B cell (primary cell): ENCODE data around the gene UBAC2. TPM values are rescaled to one million over a fixed set of nuclear protein-coding genes. Genes with fewer than 3 reads are reported as not detected.

ENCODE experiments used
- ATAC-seq: fragments of 200-7000 bp; cut with Tn5 transposase; one replicate; pipeline ENCODE4 v1.10.0; 2021; ENCODE audit warnings: low read depth, mild to moderate bottlenecking, moderate number of reproducible peaks, moderate library complexity
- CTCF ChIA-PET: fragments of 350-600 bp; sonication (Branson Sonifier 250); formaldehyde crosslinking; loops from one replicate; lab custom pipeline; 2021; ENCODE audit warnings: antibody characterized with exemption, inconsistent platforms; lab: Charles Lee
- POLR2A ChIA-PET: fragments of 350-600 bp; sonication (Branson Sonifier 250); formaldehyde crosslinking; loops from one replicate; lab custom pipeline; 2021; ENCODE audit warnings: antibody characterized with exemption; lab: Charles Lee
- DNase-seq: peaks from one replicate; pipeline ENCODE4 v3.0.0; 2013
- H2AFZ ChIP-seq: 2 replicates; pipeline ENCODE4 v1.6.1; 2012; ENCODE audit warnings: mild to moderate bottlenecking, low read depth, low read length; ENCODE audit not compliant: insufficient read depth, poor library complexity, severe bottlenecking
- H3K27ac ChIP-seq, 2 donors: 1 replicate in 1 of 2; 2 replicates in 1 of 2; pipeline ENCODE4 v1.5.1; 2012 to 2013; ENCODE audit warnings: low read length in 2 of 2, mild to moderate bottlenecking in 2 of 2, moderate library complexity in 1 of 2
- H3K27me3 ChIP-seq, 4 experiments: fragments of 200-600 bp in 1 of 4; sonication (generic) in 1 of 4; replicated peaks in 1 of 4; 1 replicate in 2 of 4; 2 replicates in 2 of 4; pipeline versions ENCODE4 v1.6.1 to v1.7.0; 2013 to 2016; ENCODE audit warnings: low read length in 3 of 4, mild to moderate bottlenecking in 2 of 4, mixed read lengths in 1 of 4, moderate library complexity in 1 of 4; ENCODE audit not compliant: insufficient read depth in 4 of 4, control insufficient read depth in 3 of 4; ENCODE audit errors: control extremely low read depth in 1 of 4
- H3K36me3 ChIP-seq, 2 experiments: replicated peaks in 1 of 2; 1 replicate in 1 of 2; 2 replicates in 1 of 2; pipeline versions ENCODE4 v1.6.1 to v1.7.1; 2013; ENCODE audit warnings: low read length in 1 of 2; ENCODE audit not compliant: insufficient read depth in 2 of 2, control insufficient read depth in 1 of 2; ENCODE audit errors: control extremely low read depth in 1 of 2, extremely low read depth in 1 of 2
- H3K4me1 ChIP-seq, 2 donors: fragments of 200-600 bp in 1 of 2; sonication (generic) in 1 of 2; 1 replicate in 1 of 2; 2 replicates in 1 of 2; pipeline versions ENCODE4 v1.5.1 to v1.6.1; 2013 to 2017; ENCODE audit warnings: low read length in 2 of 2; ENCODE audit not compliant: control insufficient read depth in 2 of 2, insufficient read depth in 2 of 2
- H3K4me2 ChIP-seq: replicated peaks from 2 replicates; pipeline ENCODE3; 2012; ENCODE audit warnings: mild to moderate bottlenecking, low read depth, low read length; ENCODE audit not compliant: poor library complexity, severe bottlenecking
- H3K4me3 ChIP-seq, 5 experiments: fragments of 200-600 bp in 1 of 5; sonication (generic) in 1 of 5; 1 replicate in 3 of 5; 2 replicates in 2 of 5; pipeline versions ENCODE4 v1.5.1 to v1.7.0; 2011 to 2016; ENCODE audit warnings: low read length in 4 of 5, mild to moderate bottlenecking in 4 of 5, low read depth in 2 of 5, control low read depth in 1 of 5, moderate library complexity in 1 of 5; ENCODE audit not compliant: insufficient read depth in 1 of 5; ENCODE audit errors: control extremely low read depth in 1 of 5, extremely low read depth in 1 of 5
- H3K79me2 ChIP-seq: fragments of 200-600 bp; sonication (generic); one replicate; pipeline ENCODE4 v1.6.0; 2016; ENCODE audit warnings: low read length; ENCODE audit not compliant: control insufficient read depth, insufficient read depth
- H3K9ac ChIP-seq: fragments of 200-600 bp; sonication (generic); 2 replicates; pipeline ENCODE4 v1.6.1; 2017; ENCODE audit warnings: mild to moderate bottlenecking, low read length, moderate library complexity
- H3K9me3 ChIP-seq, 3 donors: one replicate each; pipeline versions ENCODE4 v1.6.1 to v1.7.1; 2013; ENCODE audit warnings: low read length in 2 of 3; ENCODE audit not compliant: control insufficient read depth in 2 of 3, insufficient read depth in 1 of 3; ENCODE audit errors: control extremely low read depth in 1 of 3
- H4K20me1 ChIP-seq: 2 replicates; pipeline ENCODE4 v1.6.0; 2012; ENCODE audit warnings: mild to moderate bottlenecking, low read length; ENCODE audit not compliant: insufficient read depth, control insufficient read depth, poor library complexity, severe bottlenecking
- H3K27ac Mint-ChIP-seq: one replicate; pipeline ENCODE4 v1.8.0; 2021; ENCODE audit warnings: mixed read lengths
- H3K27me3 Mint-ChIP-seq: one replicate; pipeline ENCODE4 v1.8.0; 2021; ENCODE audit warnings: mixed read lengths
- H3K4me1 Mint-ChIP-seq: one replicate; pipeline ENCODE4 v1.8.0; 2021; ENCODE audit warnings: mixed read lengths
- H3K4me3 Mint-ChIP-seq: one replicate; pipeline ENCODE4 v1.8.0; 2021; ENCODE audit warnings: mixed read lengths
- H3K9me3 Mint-ChIP-seq: one replicate; pipeline ENCODE4 v1.8.0; 2022; ENCODE audit warnings: mixed read lengths; ENCODE audit not compliant: insufficient read depth
- EZH2 ChIP-seq: IDR thresholded peaks from 2 replicates; pipeline ENCODE4 v1.6.1; 2012; ENCODE audit warnings: borderline replicate concordance, low read depth, mild to moderate bottlenecking, moderate library complexity, low read length; ENCODE audit not compliant: insufficient read depth, poor library complexity, severe bottlenecking
- WGBS: methylation state at CpG from one replicate; pipeline ENCODE4 v1.1.5; 2013; ENCODE audit warnings: missing lambda C conversion rate; ENCODE audit not compliant: insufficient coverage; 5-methylcytosine and 5-hydroxymethylcytosine counted together
- intact Hi-C: fragments of 100-400 bp; cut with micrococcal nuclease; formaldehyde crosslinking; loops from one replicate; pipeline ENCODE4 v1.10.0; 2022
- polyA plus RNA-seq: library from polyadenylated mRNA; depleted of rRNA; stranded (reverse); fragments of >200 nt; gene quantifications from 2 replicates; pipeline ENCODE4 v1.2.3, GENCODE V29; 2012
- total RNA-seq, 2 donors: library from RNA; stranded (reverse); fragments of 120-200 nt in 1 of 2; gene quantifications; 1 replicate in 1 of 2; 2 replicates in 1 of 2; pipeline versions ENCODE4 v1.2.3 to v1.2.4, GENCODE V29; 2013 to 2022
- TF ChIP-seq, protein P1 (sequence below): fragments of 200-600 bp; IDR thresholded peaks from one replicate; pipeline ENCODE4 v1.8.0; 2022; ENCODE audit warnings: antibody characterized with exemption, mild to moderate bottlenecking

The UBAC2 gene
- total and polyA plus RNA-seq, 2 donors (not counting 1 experiment from before 2014, with no cell fraction given): 56.3 to 60.8 TPM

DNA sequence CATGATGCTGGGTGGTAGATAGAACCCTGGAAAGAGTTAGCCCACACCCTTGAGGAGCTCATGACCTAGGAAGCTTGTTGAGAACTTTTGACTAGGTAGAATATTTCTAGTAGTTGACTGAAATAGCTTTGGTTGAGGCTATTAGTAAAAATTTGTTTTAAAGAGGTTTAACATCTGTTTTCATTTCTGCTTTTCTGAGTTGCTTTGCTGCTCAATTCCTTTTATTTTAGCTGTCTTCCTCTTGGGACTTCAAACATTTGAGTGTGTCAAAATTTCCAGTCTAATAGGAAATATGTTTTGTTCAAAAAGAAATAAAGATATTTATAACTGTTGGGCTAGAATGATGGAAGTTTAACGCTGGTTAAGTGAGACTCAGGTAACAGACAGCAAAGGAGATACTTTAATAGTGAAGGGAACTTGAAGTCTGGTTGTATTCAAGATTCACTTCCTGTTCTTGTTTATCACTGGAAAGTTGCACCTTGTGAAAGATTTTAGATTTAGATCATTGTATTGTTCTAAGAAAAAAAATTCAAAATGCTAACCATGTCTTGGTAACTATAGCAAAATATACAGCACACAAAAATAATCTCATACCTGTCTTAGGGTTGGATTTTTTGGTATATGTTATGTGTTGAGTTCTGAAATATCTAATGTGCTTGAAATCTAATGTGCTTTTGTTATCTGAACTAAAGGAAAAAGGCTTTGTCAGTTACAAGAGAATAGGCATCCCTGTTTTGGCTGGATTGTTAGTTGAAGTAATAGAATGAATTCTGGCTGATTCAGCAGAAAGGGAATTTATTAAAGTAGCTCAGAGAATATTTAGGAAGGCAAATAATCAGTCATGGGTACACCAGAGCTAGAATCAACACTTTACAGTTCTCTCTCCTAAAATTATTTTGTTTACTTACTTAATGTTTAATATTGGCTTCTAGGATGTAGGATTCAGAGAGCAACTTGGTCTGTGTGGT is 81.9 kb downstream of the UBAC2 start:
- Histone ChIP-seq H4K20me1 (no peaks in the 10 kb centered on the region), H3K79me2 (peaks cover 76% of the 10 kb centered on the region), H3K36me3 (peaks cover 0 to 9% of the 10 kb centered on the region in 2 experiments), H3K4me3 (peak overlapping the region in 3 of 5 experiments; percentile 15 to 32 (median 31)), H2AFZ (no peak overlapping the region), H3K9me3 (no peaks in the 10 kb centered on the region), H3K9ac (peak overlapping the region; percentile 41), H3K27me3 (no peaks in the 10 kb centered on the region), H3K27ac (peak overlapping the region; percentile 85 to 89), H3K4me1 (peaks cover 91 to 92% of the 10 kb centered on the region in 2 donors), H3K4me2 (peak overlapping the region; percentile 71)
- Mint-ChIP-seq H3K4me1 (peaks cover 89% of the 10 kb centered on the region), H3K4me3 (peak overlapping the region; percentile 73), H3K27ac (peak overlapping the region; percentile 95), H3K27me3 (no peaks in the 10 kb centered on the region), H3K9me3 (no peaks in the 10 kb centered on the region)
- TF ChIP-seq EZH2: no peak
- TF ChIP-seq, protein P1, sequence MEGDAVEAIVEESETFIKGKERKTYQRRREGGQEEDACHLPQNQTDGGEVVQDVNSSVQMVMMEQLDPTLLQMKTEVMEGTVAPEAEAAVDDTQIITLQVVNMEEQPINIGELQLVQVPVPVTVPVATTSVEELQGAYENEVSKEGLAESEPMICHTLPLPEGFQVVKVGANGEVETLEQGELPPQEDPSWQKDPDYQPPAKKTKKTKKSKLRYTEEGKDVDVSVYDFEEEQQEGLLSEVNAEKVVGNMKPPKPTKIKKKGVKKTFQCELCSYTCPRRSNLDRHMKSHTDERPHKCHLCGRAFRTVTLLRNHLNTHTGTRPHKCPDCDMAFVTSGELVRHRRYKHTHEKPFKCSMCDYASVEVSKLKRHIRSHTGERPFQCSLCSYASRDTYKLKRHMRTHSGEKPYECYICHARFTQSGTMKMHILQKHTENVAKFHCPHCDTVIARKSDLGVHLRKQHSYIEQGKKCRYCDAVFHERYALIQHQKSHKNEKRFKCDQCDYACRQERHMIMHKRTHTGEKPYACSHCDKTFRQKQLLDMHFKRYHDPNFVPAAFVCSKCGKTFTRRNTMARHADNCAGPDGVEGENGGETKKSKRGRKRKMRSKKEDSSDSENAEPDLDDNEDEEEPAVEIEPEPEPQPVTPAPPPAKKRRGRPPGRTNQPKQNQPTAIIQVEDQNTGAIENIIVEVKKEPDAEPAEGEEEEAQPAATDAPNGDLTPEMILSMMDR: no peak
- DNase-seq (peak; percentile 80), ATAC-seq (peak; percentile 62)
- WGBS: 0% methylated on average over 1 of the region's 1 CpG
- ChIA-PET POLR2A (interaction anchor here (1.0 to 2.1 kb wide), 6 partner anchors 12 to 94 kb away, joined by 3 to 23 read pairs (median 5); no protein-coding TSS in a partner anchor), CTCF (interaction anchor here (0.6 to 9.6 kb wide), 20 partner anchors 11 to 221 kb away, joined by 3 to 164 read pairs (median 5); partner anchors contain the start of gene GPR183)
- intact Hi-C loops: loop anchor here (1.0 to 5.0 kb wide), 7 partner anchors 12 to 260 kb away; partner anchors contain the start of genes GPR183 and TM9SF2
